GM18858 (cell line): ENCODE data around the gene TAS2R10.

ENCODE experiments used
- ATAC-seq: cut with Tn5 transposase; IDR thresholded peaks from one replicate; pipeline ENCODE4 v1.9.1; 2021; ENCODE audit not compliant: unreplicated experiment

TAS2R10 gene

GRCh38 chr12:10779103-10779502 lies 47.1 kb downstream of the TAS2R10 start:
- ATAC-seq, result no peak
